GM12873 (cell line): ENCODE measurements around the gene TMEM219.

Experiments
- CTCF ChIP-seq: IDR thresholded peaks from 2 replicates; pipeline ENCODE4 v1.5.1; 2012; ENCODE audit warnings: low read depth, mild to moderate bottlenecking, moderate library complexity, low read length, control low read depth; ENCODE audit not compliant: insufficient read depth; ENCODE audit errors: missing control alignments

Gene TMEM219

DNA sequence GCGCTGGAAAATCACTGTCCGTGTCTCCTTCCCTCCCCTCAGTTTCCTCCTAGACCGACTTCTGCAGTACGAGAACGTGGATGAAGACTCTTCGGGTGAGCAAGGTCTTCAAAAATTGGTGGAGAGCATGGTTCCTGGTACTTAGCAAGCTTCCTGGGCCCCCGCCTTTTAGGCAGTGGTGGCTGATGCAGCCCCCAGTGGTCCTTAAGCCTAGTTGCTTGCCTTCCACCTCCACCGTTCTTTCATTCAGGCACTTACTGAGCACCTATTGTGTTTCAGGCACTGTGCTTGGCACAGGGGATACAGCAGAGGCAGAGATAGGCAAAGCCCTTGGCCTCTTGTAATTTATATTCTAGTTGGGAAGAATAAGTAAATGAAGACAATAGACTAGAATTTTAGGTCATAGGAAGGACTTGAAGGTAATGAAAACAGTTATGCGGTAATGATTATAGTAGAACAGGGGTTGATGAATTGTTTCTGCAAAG is 34.9 kb downstream of the TMEM219 start:
- TF ChIP-seq CTCF: peak; percentile 23

DNA sequence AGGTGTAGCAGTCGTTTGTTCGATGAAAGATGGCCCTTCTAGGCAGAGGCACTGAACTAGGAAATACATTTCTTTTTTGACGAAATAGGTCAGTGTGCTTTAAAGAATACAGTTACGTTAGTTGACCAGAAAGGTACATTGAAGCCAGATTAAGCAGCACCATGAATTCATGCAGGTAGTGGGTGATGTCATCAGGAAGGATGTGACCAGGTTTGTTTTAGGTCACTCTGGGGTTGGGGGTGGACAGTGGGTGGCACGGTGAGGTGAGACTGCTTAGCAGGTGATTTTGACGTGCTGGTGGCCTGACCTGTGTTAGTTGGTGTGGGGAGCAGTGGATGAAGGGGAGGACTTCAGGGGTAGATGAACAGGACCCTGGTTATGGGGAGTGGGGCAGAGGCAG is 37.7 kb downstream of the TMEM219 start:
- no peak for TF ChIP-seq CTCF

DNA sequence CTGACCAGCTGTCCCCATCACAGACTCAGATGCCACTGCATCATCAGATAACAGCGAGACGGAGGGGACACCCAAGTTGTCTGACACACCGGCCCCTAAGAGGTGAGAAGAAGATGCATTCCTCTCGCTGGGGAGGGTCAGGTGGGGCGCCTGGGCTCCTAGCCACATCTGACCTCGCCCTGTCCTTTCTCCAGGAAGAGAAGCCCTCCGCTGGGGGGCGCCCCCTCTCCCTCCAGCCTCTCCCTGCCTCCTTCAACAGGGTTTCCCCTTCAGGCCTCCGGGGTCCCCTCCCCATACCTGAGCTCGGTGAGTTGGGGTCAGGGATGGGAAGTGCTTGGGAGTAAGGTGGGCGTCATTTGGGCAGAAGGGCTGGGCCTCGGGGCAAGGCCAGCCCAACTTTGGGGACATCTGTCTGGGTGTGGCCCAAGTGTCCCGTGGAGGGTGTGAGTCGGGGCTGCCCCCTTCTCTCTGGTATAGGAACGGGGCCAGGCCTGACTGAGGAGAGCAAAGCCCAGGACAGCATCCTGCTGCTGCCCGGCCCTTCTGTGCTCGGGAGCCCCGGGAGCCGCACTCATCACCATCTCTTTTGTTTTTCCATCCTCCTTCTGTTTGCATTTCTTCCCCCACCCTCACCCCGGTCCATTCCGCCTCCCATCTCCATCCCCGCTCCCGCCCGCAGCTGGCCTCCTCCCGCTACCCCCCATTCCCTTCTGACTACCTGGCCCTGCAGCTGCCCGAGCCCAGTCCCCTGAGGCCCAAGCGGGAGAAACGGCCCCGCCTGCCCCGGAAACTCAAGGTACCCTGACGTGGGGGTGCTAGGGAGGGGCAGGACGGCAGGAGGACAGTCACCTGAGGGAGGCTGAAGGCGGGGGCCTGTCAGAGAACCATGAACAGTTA is 39.1 kb downstream of the TMEM219 start:
- TF ChIP-seq CTCF: peak; percentile 16

DNA sequence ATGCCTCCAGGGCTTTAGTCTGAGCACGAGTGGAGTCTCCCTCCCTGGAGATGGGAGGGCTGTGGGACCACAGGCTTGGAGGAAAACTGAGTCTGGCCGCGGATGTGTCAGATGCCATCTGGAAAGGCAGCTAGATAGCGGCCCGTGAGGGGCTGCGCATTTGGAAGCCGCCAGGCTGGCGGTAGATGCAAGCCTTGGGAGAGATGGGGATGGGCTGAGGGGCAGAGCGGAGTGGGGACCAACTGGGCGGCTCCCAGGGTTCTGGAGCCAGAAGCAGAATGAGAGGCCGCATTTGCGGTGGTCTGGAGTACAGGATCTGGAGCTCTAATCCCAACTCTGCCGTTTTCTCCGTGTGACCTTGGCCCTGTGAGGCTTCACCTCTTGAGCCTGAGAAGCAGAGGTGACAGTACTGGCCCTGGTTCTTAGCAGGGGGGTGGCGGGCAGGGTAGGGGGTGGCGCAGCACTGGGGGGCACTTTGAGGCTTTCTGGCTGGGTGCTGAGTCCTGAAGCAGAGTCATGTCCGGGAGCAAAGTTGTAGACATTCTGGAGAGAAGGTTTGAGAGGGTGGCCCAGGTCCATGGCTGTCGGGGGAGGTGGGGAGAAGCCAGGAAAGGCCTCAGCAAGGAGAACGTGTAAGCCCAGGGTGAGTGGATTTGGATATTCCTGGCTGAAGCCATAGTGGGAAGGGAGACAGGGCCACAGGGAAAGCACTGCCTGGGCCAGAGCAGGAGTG is 40.9 kb downstream of the TMEM219 start:
- TF ChIP-seq CTCF: no peak

DNA sequence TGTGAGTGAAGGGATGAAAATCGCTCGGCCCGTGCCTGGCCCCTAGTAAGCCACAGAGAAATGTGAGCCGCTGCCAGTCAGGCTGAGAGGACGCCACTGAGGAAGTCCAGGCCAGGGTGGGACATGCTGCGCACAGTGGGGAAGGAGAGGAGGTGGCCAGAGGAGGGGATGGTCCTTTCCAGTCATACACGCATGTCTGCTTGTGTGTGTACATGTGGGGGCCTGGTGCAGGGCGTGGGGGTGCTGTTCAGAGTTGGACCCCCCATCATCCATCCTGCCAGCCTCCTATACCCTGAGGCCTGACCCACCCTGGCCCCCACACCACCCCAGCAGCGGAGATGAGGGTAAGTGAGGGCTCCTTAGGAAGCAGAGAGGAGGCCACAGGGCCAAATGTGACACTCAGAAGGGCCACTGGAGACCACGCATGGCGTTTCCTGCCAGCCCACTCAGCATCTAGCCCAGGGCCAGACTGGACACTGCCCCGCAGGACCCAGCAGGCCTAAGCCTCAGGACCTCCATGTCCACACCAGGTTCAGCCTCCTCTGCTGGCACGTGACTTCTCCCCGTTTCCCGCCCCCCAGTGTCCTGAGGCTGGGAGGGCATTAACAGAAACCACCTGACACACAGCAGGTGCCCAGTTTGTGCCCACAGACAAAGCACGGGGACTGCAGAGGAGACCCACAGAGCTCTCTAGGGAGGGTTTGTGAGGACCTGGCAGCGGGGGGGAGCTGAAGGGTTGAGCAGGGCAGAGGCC is 42.0 kb downstream of the TMEM219 start:
- TF ChIP-seq CTCF: no peak

DNA sequence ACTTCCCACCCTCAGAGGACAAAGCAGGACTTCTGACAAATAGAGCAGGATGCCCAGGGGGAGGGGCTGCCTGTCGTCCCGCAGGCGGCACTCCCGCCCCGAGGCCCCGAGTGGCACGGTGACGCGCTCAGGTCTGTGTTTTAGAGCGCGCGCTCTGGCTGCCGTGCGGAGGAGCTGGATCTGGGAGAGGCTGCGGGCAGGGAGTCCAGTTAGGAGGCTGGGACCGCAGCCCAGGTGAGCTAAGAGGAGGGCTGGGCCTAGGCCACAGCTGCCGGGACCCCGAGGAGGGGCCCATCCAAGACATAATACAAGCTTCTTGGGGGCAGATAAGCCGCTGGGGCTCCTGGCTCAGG is 42.5 kb downstream of the TMEM219 start:
- TF ChIP-seq CTCF: no peak
